ENCODE results near the gene ZNF45.

The ZNF45 gene

DNA sequence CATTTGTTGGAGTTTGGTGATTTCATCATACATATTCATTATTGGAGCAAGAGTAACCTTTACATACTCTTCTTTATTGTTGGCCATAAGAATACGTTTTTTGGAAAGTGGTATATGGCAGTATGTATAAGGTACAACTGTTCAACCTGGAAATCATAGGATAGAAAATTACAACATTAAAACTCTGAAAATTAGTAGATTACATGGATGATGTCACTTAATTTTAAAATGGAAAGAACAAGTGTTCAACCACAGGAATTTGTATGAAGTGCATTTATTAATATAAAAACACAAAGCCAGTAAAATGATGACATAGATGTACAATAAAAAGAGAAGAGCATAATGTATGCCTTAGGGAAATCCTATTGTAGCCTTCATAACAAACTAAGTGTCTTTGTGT is 41.6 kb upstream of the ZNF45 start:
- Histone ChIP-seq H2AFZ (ENCODE audit: low read length) (no peak overlapping the region), H2AK5ac (ENCODE audit: low read depth, low read length) (no peak overlapping the region), H3K4ac (ENCODE audit: low read length) (no peak overlapping the region), H3K27ac (replicated peaks; ENCODE audit: low read length) (no peak overlapping the region), H3K27me3 (ENCODE audit: control insufficient read depth in 3 of 3, insufficient read depth in 3 of 3, low read depth in 1 of 3, low read length in 3 of 3) (no peaks in the 10 kb centered on the region), H2BK5ac (ENCODE audit: low read length) (no peak overlapping the region), H3K4me1 (ENCODE audit: control insufficient read depth in 2 of 2, insufficient read depth in 1 of 2, low read depth in 1 of 2, low read length in 2 of 2) (no peaks in the 10 kb centered on the region), H3K18ac (ENCODE audit: low read length) (no peak overlapping the region), H3K14ac (ENCODE audit: low read length) (no peak overlapping the region), H3K79me1 (ENCODE audit: low read depth, low read length) (no peaks in the 10 kb centered on the region), H3K23ac (ENCODE audit: low read depth, low read length, poor library complexity) (no peak overlapping the region), H3K4me2 (ENCODE audit: insufficient read depth, low read length, poor library complexity, severe bottlenecking) (no peak overlapping the region), H3K4me3 (ENCODE audit: low read length in 2 of 2) (no peak overlapping the region), H3K36me3 (replicated peaks in 1 of 2; ENCODE audit: control insufficient read depth in 2 of 2, insufficient read depth in 2 of 2, low read length in 2 of 2) (no peaks in the 10 kb centered on the region), H4K91ac (ENCODE audit: low read depth, low read length, poor library complexity) (no peak overlapping the region), H2BK12ac (ENCODE audit: low read length) (no peak overlapping the region), H2BK15ac (ENCODE audit: low read length) (no peak overlapping the region), H2BK120ac (ENCODE audit: low read depth, low read length) (no peak overlapping the region), H3K9me3 (replicated peaks in 1 of 2; ENCODE audit: control insufficient read depth in 2 of 2, insufficient read depth in 1 of 2, low read depth in 1 of 2, low read length in 2 of 2) (peaks cover 10 to 40% of the 10 kb centered on the region in 2 donors), H4K8ac (ENCODE audit: low read depth, low read length) (no peak overlapping the region), H3K9ac (ENCODE audit: low read depth, low read length, poor library complexity) (no peak overlapping the region)
- no CpG with 5 or more reads among the region's 1 CpG for WGBS, 2 donors (ENCODE audit: extremely low coverage in 2 of 2, insufficient read length in 2 of 2, insufficient replicate concordance in 1 of 2)
- DNase-seq (ENCODE audit: low spot score) = no peak

DNA sequence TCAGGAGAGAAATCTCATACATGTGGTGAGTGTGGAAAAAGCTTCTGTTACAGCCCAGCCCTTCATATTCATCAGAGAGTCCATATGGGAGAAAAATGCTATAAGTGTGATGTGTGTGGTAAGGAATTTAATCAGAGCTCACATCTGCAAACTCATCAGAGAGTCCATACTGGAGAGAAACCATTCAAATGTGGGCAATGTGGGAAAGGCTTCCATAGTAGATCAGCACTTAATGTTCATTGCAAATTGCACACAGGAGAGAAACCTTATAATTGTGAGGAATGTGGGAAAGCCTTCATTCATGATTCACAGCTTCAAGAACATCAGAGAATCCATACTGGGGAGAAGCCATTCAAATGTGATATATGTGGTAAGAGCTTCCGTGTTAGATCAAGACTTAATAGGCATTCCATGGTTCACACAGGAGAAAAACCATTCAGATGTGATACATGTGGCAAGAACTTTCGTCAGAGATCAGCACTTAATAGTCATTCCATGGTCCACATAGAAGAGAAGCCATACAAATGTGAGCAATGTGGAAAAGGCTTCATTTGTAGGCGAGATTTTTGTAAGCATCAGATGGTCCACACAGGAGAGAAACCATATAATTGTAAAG is 31.1 kb upstream of the ZNF45 start:
- Histone ChIP-seq H3K27ac (replicated peaks; ENCODE audit: low read length) (no peak overlapping the region), H4K8ac (ENCODE audit: low read depth, low read length) (no peak overlapping the region), H3K4me3 (ENCODE audit: low read length in 2 of 2) (no peak overlapping the region), H2AFZ (ENCODE audit: low read length) (no peak overlapping the region), H3K79me1 (ENCODE audit: low read depth, low read length) (peaks cover 2% of the 10 kb centered on the region), H3K18ac (ENCODE audit: low read length) (no peak overlapping the region), H3K9ac (ENCODE audit: low read depth, low read length, poor library complexity) (no peak overlapping the region), H3K4me1 (ENCODE audit: control insufficient read depth in 2 of 2, insufficient read depth in 1 of 2, low read depth in 1 of 2, low read length in 2 of 2) (no peaks in the 10 kb centered on the region), H2BK5ac (ENCODE audit: low read length) (no peak overlapping the region), H2AK5ac (ENCODE audit: low read depth, low read length) (no peak overlapping the region), H3K14ac (ENCODE audit: low read length) (no peak overlapping the region), H3K4ac (ENCODE audit: low read length) (no peak overlapping the region), H2BK15ac (ENCODE audit: low read length) (no peak overlapping the region), H2BK120ac (ENCODE audit: low read depth, low read length) (no peak overlapping the region), H3K36me3 (replicated peaks in 1 of 2; ENCODE audit: control insufficient read depth in 2 of 2, insufficient read depth in 2 of 2, low read length in 2 of 2) (peaks cover 51 to 91% of the 10 kb centered on the region in 2 donors), H2BK12ac (ENCODE audit: low read length) (no peak overlapping the region), H4K91ac (ENCODE audit: low read depth, low read length, poor library complexity) (no peak overlapping the region), H3K23ac (ENCODE audit: low read depth, low read length, poor library complexity) (no peak overlapping the region), H3K27me3 (ENCODE audit: control insufficient read depth in 3 of 3, insufficient read depth in 3 of 3, low read depth in 1 of 3, low read length in 3 of 3) (no peaks in the 10 kb centered on the region), H3K9me3 (replicated peaks in 1 of 2; ENCODE audit: control insufficient read depth in 2 of 2, insufficient read depth in 1 of 2, low read depth in 1 of 2, low read length in 2 of 2) (peaks cover 57 to 94% of the 10 kb centered on the region in 2 donors), H3K4me2 (ENCODE audit: insufficient read depth, low read length, poor library complexity, severe bottlenecking) (no peak overlapping the region)
- no CpG with 5 or more reads among the region's 3 CpGs for WGBS, 2 donors (ENCODE audit: extremely low coverage in 2 of 2, insufficient read length in 2 of 2, insufficient replicate concordance in 1 of 2)
- no peak for DNase-seq (ENCODE audit: low spot score)

DNA sequence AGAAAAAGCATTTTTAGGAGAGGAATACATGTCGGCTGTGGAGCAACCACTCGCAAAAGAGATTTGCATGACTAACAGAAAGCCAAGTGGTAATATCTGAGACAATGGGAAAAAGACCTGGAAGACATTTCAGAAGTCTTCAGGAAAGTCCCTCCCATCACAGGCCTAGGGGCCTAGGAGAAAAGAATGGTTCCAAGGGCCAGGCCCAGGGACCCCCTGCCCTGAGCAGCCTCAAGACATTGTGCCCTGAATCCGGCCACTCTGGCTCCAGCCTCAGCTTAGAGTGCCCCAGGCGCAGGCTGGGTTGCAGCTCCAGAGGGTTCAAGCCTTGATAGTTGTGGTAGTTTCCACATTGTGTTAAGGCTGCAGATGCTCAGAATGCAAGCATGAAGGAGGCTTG is 25.3 kb upstream of the ZNF45 start:
- H3K4me1 ChIP-seq (ENCODE audit: control insufficient read depth in 2 of 2, insufficient read depth in 1 of 2, low read depth in 1 of 2, low read length in 2 of 2) = no peaks in the 10 kb centered on the region
- no peak overlapping the region for H3K27ac ChIP-seq (replicated peaks; ENCODE audit: low read length)
- H3K14ac ChIP-seq (ENCODE audit: low read length) = no peak overlapping the region
- no peak overlapping the region for H2AK5ac ChIP-seq (ENCODE audit: low read depth, low read length)
- H4K8ac ChIP-seq (ENCODE audit: low read depth, low read length) = no peak overlapping the region
- peaks cover 35 to 80% of the 10 kb centered on the region in 2 donors for H3K9me3 ChIP-seq (replicated peaks in 1 of 2; ENCODE audit: control insufficient read depth in 2 of 2, insufficient read depth in 1 of 2, low read depth in 1 of 2, low read length in 2 of 2)
- no peak overlapping the region for H2BK15ac ChIP-seq (ENCODE audit: low read length)
- peaks cover 14 to 66% of the 10 kb centered on the region in 2 donors for H3K36me3 ChIP-seq (replicated peaks in 1 of 2; ENCODE audit: control insufficient read depth in 2 of 2, insufficient read depth in 2 of 2, low read length in 2 of 2)
- H3K23ac ChIP-seq (ENCODE audit: low read depth, low read length, poor library complexity) = no peak overlapping the region
- WGBS, 2 donors (ENCODE audit: extremely low coverage in 2 of 2, insufficient read length in 2 of 2, insufficient replicate concordance in 1 of 2) = no CpG with 5 or more reads among the region's 4 CpGs
- no peak overlapping the region for H3K4me2 ChIP-seq (ENCODE audit: insufficient read depth, low read length, poor library complexity, severe bottlenecking)
- no peak overlapping the region for H2AFZ ChIP-seq (ENCODE audit: low read length)
- H3K4me3 ChIP-seq (ENCODE audit: low read length in 2 of 2) = no peak overlapping the region
- no peak for DNase-seq (ENCODE audit: low spot score)
- H3K27me3 ChIP-seq (ENCODE audit: control insufficient read depth in 3 of 3, insufficient read depth in 3 of 3, low read depth in 1 of 3, low read length in 3 of 3) = no peaks in the 10 kb centered on the region
- H3K18ac ChIP-seq (ENCODE audit: low read length) = no peak overlapping the region
- H2BK12ac ChIP-seq (ENCODE audit: low read length) = no peak overlapping the region
- H3K79me1 ChIP-seq (ENCODE audit: low read depth, low read length) = peaks cover 2% of the 10 kb centered on the region
- H3K4ac ChIP-seq (ENCODE audit: low read length) = no peak overlapping the region
- no peak overlapping the region for H4K91ac ChIP-seq (ENCODE audit: low read depth, low read length, poor library complexity)
- H2BK120ac ChIP-seq (ENCODE audit: low read depth, low read length) = no peak overlapping the region
- no peak overlapping the region for H2BK5ac ChIP-seq (ENCODE audit: low read length)
- H3K9ac ChIP-seq (ENCODE audit: low read depth, low read length, poor library complexity) = no peak overlapping the region

DNA sequence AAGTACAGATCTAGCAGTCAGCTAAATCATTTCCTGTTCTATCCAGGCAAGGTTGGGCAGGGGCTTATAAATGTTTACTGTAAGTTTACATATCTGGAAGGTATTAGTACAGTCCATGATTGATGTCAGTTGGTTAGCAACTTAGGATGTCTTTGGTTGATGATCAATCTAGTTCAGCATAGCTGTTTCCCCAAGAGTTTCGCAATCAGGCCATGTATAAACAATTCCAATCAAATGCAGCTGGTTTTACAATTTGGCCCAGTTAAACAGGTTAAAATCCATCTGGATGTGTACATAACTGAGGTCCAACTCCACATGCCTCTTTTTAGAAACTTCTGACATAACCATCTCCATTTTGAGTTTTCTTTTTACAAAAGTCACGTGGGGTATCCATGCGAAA is 22.8 kb upstream of the ZNF45 start:
- H3K23ac ChIP-seq (ENCODE audit: low read depth, low read length, poor library complexity) = no peak overlapping the region
- no peak overlapping the region for H3K18ac ChIP-seq (ENCODE audit: low read length)
- H4K8ac ChIP-seq (ENCODE audit: low read depth, low read length) = no peak overlapping the region
- H3K4ac ChIP-seq (ENCODE audit: low read length) = no peak overlapping the region
- no peaks in the 10 kb centered on the region for H3K4me1 ChIP-seq (ENCODE audit: control insufficient read depth in 2 of 2, insufficient read depth in 1 of 2, low read depth in 1 of 2, low read length in 2 of 2)
- no peak overlapping the region for H3K4me3 ChIP-seq (ENCODE audit: low read length in 2 of 2)
- no peaks in the 10 kb centered on the region for H3K79me1 ChIP-seq (ENCODE audit: low read depth, low read length)
- no peak overlapping the region for H2BK12ac ChIP-seq (ENCODE audit: low read length)
- H2BK5ac ChIP-seq (ENCODE audit: low read length) = no peak overlapping the region
- no peak overlapping the region for H3K27ac ChIP-seq (replicated peaks; ENCODE audit: low read length)
- no peak for DNase-seq (ENCODE audit: low spot score)
- no peak overlapping the region for H3K14ac ChIP-seq (ENCODE audit: low read length)
- H3K9ac ChIP-seq (ENCODE audit: low read depth, low read length, poor library complexity) = no peak overlapping the region
- WGBS, 2 donors (ENCODE audit: extremely low coverage in 2 of 2, insufficient read length in 2 of 2, insufficient replicate concordance in 1 of 2) = no CpG with 5 or more reads among the region's 3 CpGs
- no peaks in the 10 kb centered on the region for H3K27me3 ChIP-seq (ENCODE audit: control insufficient read depth in 3 of 3, insufficient read depth in 3 of 3, low read depth in 1 of 3, low read length in 3 of 3)
- H3K4me2 ChIP-seq (ENCODE audit: insufficient read depth, low read length, poor library complexity, severe bottlenecking) = no peak overlapping the region
- H3K36me3 ChIP-seq (replicated peaks in 1 of 2; ENCODE audit: control insufficient read depth in 2 of 2, insufficient read depth in 2 of 2, low read length in 2 of 2) = peaks cover 7 to 65% of the 10 kb centered on the region in 2 donors
- H3K9me3 ChIP-seq (replicated peaks in 1 of 2; ENCODE audit: control insufficient read depth in 2 of 2, insufficient read depth in 1 of 2, low read depth in 1 of 2, low read length in 2 of 2) = peaks cover 24 to 79% of the 10 kb centered on the region in 2 donors
- no peak overlapping the region for H2AK5ac ChIP-seq (ENCODE audit: low read depth, low read length)
- H2BK15ac ChIP-seq (ENCODE audit: low read length) = no peak overlapping the region
- H4K91ac ChIP-seq (ENCODE audit: low read depth, low read length, poor library complexity) = no peak overlapping the region
- H2AFZ ChIP-seq (ENCODE audit: low read length) = no peak overlapping the region
- no peak overlapping the region for H2BK120ac ChIP-seq (ENCODE audit: low read depth, low read length)
